Stimulated activated CD4-positive, alpha-beta T cell treated with anti-CD3 and anti-CD28 coated beads, Interleukin-15, amount 100 ng/mL, for 1 hour (primary cell): ENCODE measurements around the gene THADA.

Experiments used
- DNase-seq, 2 donors: peaks; one replicate each; pipeline ENCODE4 v3.0.0-alpha.2; 2020; ENCODE audit warnings: low read depth in 1 of 2, low spot score in 1 of 2

The THADA gene

DNA sequence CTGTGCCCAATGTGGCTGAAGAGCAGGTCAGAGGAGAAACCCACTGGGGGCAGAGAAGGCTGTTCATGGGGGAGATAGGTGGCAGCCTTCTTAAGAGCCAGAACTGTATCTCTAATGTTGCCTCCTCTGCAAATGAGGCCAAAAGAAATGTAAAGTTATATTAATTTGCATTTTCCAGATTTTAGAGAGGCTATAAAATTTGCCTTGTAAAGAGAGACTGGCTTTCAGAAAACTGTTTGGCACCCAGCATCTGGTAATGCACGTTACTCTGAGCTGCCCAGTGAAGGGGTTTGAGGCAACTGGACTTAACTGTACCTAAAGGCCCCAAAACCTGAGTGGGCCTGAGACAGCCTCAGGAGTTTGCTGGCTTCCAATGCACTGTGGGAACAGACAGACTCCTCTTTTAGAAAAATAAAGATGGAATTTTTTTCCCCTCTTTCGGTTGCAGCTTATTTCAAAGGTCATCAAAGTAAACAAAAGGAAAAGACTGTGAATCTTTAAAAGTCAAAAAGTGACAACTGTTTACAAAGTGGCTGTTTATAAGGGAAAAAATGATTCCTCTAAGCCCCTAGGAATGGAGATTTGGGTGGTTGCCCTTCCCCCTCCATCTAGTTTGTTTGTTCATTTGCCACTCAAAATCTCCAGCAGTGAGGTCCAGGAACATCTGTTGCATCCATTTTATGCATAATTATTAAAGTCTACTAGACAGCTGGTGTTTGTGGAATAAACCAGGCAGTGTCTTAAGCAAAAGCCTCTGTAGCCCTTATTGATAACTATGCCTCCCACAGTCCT is 237.2 kb downstream of the THADA start:
- DNase-seq = no peak

DNA sequence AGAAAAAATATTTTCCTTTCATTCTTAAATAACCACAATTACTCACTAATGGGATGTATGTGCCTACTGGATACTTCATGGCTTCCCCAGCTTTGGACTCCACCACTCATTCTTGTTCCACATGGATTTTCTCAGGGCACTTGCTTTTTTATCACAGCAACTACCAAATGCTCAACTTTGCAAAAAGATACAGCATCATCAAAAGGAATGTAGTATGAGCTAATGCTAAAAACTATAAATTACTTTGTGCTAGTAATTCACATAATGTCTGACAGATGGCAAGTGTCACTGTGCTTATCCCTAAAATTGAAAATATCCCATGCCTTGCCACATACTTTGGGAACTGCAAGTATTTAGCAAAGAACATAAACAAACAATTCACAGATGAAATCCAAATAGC is 239.1 kb downstream of the THADA start:
- no peak for DNase-seq

DNA sequence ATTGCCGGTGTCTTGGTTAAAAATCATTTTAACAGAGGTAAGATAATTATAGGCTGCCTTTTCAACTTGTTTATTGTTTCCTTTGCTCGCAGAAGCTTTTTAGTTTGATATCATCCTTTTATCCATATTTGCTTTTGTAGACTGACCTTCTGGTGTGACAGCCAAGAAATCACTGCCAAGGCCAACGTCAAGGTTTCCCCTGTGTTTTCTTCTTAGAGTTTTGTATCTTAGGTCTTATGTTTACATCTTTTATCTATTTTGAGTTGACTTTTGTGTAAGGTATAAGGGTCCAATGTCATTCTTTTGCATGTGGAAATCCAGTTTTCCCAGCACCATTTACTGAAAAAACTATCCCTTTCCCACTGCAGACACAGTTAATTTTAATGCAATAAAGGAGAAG is 240.4 kb downstream of the THADA start:
- no peak for DNase-seq

GRCh38 chr2:43349904-43350303 is 245.9 kb downstream of the THADA start:
- no peak for DNase-seq

- no peak for DNase-seq
Measured at GRCh38 chr2:43348908-43349661, 246.8 kb downstream of the THADA start.

DNA sequence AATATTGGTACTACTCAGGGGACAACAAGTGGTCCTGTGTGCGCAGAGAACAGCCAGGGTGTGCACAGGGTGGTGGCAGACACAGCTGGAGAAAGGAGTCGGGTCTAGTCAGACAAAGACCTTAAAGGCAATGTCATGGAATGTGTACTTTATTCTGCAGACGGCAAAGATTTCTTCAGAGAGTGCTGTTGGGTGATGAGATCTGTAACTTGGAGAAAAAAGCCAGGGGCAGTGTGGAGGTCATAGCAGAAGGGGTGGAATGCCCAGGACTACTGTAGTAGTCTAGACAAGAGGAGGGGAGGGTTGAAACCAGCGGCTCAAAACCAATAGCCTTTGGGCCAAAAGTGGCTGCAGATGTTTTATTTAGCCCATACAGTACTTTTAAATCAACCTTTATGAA is 248.1 kb downstream of the THADA start:
- no peak for DNase-seq

DNA sequence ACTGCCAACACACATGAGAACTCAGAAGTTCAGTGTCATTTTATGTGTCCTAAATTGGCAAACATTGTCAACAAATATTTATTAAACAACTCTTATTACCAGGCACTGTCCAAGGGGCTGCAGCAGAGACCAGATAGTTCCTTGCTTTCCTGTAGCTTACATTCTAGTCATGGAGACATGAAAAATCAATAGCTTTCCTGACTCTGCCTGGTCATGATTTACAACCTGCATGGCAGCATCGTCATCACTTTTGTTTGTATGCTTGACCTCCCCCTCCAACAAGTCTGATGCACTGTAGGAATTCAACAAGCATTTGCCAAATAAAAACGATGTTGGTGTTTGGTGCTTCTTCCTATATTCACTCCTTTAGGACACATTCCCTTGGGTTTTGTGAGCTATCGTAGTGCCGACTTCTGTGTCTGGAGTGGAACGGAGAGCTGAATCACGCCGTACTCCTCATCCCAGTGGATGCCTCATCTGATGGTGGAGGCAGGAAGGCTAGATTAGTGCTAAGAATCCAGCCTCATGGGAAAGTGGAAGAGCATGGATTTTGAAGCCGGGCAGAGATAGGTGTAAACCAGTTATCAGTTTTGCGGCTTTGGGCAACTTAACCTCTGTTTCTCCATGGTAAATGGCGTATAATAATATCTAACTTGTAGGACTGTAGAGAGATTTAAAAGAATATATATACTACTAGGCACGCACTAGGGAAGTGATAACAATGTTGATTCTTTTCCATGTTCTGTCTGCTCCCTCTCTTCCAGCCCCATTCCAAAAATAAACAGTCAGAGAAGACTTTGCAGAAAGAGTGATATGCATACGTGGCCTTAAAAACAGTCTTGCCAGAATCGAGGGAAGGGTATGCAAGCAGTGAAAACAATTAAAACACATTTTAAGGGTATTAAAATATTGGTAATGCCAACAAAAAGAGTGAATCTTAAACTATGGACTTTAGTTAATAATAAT is 249.0 kb downstream of the THADA start:
- no peak for DNase-seq

- no peak for DNase-seq
Measured at GRCh38 chr2:43345872-43346271, 250.0 kb downstream of the THADA start.

DNA sequence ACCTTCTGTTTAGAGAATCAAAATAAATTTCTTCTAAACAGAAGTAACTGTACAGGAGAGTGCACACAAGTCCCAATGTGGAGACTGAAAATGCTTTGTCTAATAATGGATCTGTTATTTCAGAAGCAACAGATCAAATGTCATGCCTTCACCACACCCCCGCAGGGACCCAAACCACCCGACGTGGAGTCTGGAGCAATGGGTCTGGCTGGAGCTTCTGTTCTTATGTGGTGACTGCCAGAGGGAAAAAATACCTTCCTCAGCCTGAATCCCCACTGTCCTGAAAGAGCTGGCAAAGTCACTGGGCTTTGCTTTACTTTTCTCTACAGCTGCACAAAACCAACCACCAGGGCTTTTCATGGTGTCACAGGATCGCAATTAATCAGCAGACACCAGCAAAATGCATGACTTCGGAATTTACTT is 250.4 kb downstream of the THADA start:
- no peak for DNase-seq

DNA sequence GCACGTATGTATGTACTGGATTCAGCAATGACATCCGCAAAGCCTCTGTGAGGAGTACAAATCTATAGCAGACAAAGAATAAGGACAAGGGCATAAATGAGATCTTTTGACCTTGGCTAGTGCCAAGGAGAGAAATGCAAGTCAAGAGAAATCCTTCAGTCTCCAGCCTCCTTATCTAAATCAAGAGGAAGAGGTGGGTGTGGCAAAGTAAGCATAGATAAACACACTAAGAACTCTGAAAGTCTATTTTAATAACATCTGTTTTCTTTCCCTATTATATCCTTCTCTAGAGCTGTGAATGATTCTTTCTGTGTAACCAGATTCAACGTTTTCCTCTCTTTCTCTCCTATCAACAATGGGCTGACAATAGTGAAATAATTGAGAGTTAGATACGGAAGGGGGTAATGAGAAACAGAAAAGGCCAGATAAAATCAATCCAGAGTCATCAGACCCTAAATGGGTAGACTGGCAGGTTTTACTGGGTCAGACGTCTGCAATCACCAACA is 250.9 kb downstream of the THADA start:
- no peak for DNase-seq

- DNase-seq = no peak
Measured at GRCh38 chr2:43343573-43344304, 252.1 kb downstream of the THADA start.

GRCh38 chr2:43341959-43342757 is 253.7 kb downstream of the THADA start:
- DNase-seq = no peak

DNA sequence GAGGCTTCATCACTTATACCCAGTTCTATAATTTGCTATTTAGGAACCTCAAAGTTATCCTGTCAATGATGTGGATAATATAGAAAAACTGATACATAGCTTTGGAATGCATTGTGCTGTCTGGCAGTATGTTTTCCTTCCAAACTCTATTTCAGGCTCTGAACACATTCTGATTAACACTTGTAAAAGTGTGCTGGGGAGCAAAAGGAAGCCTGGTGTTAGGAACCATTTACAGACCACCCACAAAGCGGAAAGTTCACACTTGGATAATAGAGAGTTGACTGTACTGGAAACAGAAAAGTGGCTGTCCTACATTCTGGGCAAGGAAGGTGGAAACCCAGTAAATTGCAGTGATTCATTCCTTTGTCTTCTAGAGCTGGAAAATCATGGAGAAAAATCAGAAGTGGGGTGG is 254.9 kb downstream of the THADA start:
- no peak for DNase-seq

DNA sequence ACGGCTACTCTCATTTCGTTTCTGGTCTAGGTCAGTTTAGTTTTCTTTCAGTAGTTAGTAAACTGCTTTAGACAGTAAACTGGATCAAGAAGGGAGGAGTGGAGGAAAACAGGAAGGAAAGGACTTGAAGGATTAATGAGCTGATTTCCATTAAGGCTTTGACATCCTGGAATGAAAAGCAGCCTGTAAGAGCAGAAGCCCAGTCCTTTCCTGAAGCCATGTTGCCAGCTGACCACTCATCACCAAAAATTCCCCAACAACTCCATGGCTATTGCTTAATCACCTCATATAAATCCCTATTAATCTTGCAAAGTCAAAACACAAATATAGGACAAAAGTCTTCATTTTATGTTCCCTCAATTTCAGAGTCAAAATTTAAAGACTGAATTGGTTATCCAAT is 255.8 kb downstream of the THADA start:
- DNase-seq = no peak

DNA sequence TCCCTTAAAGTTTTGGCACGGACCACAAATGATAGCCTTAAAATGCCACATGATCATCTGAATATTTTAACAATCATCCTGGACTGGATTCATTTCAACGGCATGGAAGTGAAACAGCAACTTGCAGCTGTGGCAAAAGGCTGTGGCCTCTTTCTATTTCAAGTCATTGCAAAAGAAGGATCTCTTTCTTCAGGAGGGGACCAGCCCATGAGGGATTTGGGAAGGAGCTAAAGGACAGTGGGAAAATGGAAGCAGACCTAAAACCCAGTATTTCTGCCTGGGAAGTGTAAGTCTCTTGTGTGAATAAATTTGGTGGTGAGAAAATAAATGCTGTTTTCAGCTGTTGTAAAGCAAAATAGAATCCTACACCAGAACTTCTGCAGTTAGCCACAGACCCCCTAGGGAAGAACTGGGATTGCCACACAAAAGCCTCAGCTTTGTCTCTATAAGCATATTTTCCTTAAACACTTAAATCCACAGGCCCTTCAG is 262.1 kb downstream of the THADA start:
- no peak for DNase-seq

DNA sequence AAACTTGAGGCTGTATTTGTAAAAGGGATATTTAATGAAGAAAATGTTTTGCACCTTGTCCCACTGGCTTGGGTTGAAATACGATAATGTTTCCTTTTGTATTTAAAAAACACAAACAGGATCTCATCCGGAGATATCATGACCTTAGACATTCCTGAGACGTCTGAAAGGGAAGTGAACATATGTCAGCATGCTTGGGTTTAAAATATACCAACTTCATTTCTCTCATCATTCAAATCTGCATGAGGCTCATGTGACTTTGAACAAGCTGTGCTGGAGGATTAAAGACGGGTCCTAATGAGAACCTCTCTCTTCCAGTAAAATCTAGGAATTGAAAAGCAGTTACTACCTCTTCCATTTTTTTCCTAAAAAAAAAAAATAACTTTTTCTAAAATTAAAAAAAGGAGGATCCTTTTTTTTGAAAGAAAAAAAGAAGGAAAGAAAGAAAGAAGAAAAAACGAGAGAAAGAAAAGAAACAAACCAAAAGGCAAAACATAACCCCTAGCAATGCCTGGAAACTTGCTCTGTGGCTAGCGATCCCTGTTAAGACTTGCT is 262.7 kb downstream of the THADA start:
- no peak for DNase-seq

- DNase-seq = no peak
Measured at GRCh38 chr2:43332653-43333052, 263.2 kb downstream of the THADA start.

DNA sequence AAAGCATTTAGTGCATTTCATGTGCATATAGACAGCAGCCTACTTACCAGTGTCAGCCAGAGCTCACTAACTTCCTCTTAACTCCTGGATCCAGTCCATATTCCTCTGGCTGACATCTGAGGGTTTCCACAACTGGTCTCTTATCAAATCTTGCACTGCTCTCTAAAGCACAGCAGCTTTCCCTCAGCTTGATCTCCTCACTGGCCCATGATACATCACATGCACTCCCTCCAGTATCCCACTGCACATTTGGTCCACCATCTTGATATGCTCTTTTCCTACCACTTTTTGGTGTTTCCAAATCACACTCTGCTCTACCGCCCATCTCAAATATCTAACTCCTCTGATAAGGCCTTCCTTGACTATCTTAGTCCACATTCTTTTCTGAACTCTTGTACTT is 264.4 kb downstream of the THADA start:
- no peak for DNase-seq

- DNase-seq = no peak
Measured at GRCh38 chr2:43329637-43330036, 266.2 kb downstream of the THADA start.
